ENCODE measurements around the gene COL25A1.
"Not testable (repeated sequence)": the region's sequence is repeated elsewhere in the genome, so short reads cannot be mapped to it uniquely, and the experiment has no call there.

COL25A1 gene

DNA sequence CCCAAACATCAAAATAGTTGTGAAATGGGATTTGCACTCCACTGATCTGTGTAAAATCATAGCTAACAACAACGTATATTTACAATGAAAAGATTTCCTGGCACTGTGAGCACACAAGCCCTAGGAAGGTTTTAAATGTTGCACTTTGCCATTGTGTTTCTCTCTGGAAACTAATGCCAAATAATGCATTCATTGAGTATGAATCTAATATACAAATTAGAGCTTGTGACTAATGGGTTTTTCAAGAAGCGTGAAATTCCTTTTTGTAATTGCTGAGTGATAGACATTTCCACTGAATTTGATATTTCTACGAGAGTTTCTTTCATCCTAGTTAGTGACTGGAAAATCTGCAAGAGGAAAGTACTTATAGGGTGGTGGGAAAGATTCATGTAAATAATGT is 135.9 kb downstream of the COL25A1 start:
- no peak for DNase-seq

DNA sequence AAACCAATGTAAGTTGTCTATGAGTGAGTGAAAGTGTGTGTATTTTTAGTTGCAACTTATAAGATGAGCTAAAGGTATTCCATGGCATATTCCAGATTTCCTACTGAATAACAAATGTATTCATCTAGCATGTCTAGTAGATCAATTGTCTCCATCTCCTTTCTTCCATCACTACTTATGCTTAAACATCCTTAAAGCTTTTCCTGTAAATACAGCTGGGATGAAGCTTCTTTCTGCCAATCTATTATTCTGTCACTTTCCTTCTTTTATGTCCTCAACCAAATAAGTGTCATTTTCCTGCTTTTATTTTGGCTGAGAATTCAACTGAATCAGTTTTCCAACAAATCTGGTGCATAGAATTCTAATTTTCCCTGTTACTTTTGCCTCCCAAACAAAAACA is 136.3 kb downstream of the COL25A1 start:
- no peak for DNase-seq

DNA sequence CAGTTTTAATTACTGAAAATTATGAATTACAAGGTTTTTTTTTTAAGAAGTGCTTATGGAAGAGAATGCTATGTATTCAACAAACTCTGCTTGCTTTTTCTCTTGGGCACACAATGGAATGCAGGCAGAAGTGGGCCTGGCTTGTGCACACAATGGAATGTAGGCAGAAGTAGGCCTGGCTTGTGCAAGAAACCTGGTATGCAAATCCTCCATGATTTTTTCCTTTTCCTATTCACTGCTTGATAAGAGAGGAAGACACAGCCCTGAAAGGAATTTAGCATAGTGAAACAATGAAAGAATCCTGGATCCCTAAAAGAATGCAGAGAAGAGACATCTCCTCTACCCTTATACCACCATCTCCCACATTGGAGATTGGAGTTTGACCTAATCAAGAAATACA is 138.4 kb downstream of the COL25A1 start:
- DNase-seq = peak; percentile 78

DNA sequence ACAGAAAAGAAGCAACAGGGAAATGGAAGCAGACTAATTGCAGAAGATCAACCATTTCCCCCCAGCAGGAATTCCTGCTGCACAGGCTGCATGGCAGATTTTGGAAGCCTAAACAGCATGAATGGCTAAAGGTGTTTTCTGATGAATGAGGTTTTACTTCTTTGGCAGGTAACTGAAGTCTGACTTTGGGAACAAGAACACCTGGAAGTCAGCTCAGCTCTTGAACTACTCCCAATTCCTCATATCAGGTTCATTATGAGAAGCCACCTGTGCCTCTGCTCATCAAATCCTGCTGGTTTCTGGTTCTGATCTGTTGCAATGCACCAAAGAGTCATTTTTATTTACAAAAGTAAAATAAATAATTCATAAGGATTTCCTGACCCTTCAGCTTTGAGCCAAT is 139.0 kb downstream of the COL25A1 start:
- DNase-seq = no peak

DNA sequence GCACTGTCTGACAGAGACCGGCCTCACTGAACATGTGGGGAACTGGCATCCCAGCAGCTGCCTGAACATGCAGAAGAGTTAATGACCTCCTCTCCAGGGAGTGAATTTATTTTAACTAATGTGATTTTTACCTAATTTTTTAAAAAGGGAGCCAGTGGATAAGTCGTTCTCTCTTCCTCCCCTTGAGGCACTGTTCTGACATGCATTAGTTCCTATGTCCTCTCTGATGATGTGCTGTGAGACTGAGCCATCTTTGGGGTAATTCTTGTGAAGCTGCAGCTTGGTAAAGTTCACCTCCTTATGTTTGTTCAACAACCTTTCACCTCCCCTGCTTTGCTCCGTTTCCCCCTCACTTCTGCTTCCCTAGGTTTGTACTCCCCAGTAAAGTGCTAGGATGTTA is 139.7 kb downstream of the COL25A1 start:
- DNase-seq = no peak

DNA sequence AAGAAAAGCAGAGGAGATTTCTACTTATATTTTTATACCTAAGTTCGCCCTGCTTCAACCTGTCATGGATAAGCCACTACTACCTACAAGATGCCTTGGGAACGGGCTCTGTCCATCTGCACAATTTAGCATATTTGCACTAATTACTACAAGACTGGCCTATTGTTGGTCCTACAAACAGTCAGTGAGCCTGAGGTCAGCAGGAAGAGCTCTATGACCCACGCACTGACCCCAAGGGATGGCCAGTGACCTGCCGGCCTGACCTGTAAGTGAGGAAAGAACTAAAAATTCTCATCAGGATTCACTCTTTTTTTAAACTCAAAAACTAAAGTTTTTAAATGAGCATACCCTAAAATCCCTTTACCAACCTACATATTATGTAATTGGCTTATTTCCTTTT is 142.0 kb downstream of the COL25A1 start:
- DNase-seq = no peak

DNA sequence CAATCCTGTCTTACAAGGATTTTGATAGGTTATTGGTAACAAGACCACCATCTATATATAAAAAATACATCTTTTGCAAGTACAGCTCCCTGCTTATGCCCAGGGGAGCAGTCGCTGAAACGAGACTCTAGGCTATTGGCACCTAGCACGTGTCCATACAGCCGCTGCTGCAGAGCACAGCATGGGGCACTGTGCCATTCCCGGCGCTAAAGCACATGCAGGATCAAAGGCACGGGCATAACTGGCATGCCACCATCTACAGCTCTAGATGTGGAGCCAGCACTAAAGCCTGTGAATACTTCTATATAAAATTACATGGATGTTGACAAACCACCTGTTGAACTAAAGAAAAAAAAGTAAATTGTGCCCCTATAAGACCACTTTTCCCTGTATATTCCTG is 144.8 kb downstream of the COL25A1 start:
- DNase-seq = no peak

DNA sequence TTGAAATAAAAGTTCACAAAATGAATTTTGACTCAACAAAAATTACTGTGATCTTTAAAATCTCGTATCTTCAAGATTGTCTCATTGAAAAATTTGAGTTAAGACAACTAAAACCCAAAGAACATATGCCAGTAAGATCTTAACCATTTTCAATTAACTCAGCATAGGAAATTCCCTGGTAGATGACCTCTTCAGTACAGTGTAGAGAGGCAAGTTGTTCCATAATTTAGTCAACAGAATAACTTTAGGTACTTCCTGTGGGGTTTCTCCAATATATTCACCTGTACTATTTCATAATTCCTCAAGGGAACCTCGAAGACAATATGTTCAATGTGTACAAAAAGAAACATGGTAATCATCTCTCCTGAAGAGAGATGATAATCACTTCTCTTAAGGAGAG is 145.3 kb downstream of the COL25A1 start:
- no peak for DNase-seq

DNA sequence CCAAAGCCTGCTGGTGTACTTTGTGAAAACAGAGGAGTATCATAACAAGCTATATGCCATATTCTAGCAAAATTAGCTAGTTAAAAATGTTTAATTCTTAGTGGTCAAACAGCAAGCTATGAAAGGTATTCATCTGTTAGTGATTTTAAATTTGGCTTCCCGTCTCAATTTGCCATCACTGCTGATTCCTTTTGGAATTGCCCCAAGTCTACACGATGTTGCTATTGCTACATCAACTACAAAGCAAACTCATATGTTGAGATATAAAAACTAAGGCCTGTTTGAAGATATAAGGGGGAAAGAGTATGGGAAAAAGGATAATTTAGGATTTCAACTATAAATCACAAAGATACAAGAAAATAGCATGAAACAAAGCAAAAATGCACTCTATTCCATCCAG is 146.1 kb downstream of the COL25A1 start:
- no peak for DNase-seq

DNA sequence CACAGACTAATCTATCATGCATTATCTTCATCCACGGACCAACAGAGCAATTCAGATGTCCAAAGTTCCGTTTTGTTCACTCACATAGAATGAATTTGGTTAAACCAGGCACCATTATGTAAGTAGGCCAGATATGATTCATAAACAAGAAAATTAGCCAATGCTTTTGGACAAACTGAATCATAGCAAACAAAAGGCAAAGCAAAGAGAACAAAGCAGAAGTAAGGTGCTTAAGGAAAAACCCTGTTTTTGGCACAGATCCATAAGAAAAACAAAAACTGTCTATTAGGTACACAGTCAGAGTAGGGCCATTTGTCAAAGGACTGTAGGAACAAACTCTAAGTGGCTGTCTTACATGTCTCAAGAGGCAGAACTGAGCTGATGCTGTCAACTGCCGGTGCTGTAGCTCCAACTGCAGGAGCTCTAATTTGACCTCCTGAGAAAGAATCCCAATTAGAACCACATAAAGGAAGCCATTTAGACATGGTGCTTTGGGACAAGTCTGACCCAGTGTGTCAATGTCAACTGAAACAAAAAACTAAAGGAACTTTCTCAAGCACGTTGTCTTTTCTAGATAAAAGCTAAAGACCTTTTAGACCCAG is 146.7 kb downstream of the COL25A1 start:
- DNase-seq = no peak

DNA sequence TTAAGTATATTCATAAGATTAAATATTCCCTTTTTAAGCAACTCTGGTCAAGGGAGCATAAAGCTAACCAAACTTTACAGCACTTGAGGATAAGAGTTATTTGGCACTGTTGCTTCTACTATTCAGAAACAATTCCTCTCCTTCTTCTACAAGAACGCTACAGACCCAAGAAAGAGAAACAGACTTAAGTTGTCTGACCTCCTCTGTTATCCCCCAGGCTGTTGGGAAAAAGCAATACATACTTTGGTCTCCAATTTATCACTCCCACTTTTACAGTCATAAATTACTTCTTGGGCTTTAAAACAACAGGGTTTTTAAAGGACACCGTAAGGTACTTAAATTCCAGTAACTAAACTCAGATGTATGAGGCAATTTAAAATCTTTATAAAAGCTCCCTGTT is 147.4 kb downstream of the COL25A1 start:
- DNase-seq = no peak

DNA sequence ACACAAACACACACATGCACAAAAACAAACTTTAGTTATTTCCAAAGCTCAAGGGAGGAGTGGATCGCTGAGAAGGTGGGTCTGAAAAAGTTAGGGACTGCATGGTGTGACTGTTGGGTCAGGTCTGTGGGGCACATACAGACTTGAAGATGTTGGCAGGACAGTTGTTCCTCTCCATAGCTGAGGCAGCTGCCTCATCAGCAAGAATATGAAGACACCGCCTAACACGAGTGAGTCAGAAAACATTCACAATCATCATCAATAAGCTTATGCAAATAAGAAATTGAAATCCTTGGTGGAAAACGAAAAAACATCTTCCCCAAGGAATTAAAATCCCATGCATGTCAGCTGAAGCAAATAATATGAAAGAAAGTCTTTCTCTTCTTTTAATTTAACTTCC is 148.0 kb downstream of the COL25A1 start:
- DNase-seq = no peak

DNA sequence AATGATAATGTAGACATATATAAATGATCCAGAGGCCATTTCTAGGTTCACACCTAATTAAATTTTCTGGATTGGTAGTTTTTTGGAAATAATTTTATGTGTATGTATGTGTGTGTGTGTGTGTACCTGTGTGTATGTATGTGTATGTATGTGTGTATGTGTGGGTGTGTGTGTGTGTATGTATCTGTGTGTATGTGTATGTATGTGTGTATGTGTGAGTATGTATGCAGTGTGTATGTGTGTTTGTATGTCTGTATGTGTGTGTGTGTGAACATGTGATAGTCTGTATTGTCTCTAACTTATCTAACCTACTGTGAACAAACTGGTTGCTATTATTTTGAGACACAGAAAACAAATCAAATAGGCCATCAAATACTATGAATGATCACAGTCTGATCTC is 152.6 kb downstream of the COL25A1 start:
- no peak for DNase-seq

DNA sequence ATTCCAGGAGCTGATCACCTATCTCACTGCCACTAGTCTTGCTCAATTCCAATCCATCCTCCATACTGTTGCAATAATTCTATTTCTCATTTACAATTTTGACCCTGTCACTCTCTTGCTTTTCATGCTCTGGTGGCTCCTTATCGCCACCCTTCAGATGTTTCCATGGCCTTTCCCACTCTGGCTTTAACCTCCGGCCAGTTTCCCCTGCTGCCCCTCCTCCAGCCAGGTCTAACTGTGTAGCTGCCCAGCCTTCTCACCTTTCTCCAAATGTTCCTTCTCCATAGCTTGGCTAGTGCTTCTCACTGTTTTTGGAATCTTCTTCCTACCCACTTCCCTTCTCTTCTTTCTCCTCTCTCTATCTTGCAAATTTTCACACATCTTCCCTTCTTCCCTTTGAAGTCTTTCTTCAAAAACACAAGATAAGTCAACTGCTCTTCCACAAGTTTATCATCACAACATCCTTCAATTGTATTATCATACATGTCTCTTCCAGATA is 153.8 kb downstream of the COL25A1 start:
- DNase-seq = no peak

DNA sequence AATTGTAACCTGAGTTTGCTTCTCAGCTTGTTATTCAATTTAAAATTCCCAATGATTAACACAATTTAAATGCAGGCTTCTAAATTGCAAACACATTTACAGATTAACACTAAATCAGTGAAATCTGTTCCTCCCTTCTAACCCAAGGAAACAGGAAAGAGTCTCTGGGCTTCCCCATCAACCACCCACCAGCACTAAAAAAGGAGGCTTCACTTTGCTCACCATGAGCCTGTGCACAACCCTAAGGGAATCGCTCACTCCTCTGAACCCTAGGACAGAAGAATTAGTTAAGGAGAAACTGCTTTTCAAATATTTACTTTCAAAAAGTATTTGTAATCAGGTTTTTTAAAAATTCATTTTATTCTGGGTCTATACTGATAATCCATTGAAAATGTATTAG is 155.3 kb downstream of the COL25A1 start:
- DNase-seq = no peak

DNA sequence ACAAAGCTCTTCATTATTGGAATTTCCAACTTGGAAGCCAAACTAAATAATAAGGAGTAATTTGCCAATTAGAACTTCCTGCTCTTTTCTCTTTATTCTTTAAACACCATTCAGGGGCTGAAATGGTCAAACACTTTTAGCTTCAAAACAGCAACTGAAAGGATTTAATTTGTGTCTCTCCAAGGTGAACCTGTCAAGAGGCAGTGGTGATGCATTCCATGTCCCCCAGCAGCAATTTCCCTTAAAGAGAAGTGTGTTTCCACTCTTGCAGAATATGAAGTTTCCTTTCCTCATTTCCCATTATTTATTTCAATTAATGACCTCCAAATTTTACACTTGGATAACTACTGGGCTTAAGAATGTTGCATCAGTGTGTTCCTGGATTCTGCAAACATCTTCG is 156.0 kb downstream of the COL25A1 start:
- DNase-seq = no peak

DNA sequence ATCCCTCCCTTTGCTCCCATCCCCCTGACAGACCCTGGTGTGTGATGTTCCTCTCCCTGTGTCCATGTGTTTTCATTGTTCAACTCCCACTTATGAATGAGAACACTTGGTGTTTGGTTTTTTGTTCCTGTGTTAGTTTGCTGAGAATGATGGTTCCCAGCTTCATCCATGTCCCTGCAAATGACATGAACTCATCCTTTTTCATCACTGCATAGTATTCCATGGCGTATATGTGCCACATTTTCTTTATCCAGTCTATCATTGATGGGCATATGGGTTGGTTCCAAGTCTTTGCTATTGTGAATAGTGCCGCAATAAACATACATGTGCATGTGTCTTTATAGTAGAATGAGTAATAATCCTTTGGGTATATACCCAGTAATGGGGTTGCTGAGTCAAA is 164.3 kb downstream of the COL25A1 start:
- not testable (repeated sequence) for DNase-seq

DNA sequence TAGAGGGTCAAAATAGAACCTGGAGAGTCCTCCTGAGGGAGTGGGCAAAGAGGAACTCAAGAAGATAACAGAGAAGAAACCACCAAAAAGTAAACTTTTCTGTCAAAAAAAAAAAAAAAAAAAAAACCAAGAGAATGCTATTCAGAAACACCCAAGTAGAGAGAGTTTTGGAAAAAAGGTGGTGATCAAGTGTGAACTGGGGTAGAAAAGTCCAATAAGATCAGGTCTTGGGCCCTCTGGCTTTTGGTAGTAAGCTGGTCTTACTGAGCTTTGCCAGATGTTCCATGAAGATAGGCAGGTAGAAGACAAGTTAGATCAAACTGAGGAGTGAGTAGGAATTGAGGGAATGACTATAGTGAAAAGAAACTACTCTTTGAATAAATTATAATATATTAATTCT is 167.5 kb downstream of the COL25A1 start:
- no peak for DNase-seq

DNA sequence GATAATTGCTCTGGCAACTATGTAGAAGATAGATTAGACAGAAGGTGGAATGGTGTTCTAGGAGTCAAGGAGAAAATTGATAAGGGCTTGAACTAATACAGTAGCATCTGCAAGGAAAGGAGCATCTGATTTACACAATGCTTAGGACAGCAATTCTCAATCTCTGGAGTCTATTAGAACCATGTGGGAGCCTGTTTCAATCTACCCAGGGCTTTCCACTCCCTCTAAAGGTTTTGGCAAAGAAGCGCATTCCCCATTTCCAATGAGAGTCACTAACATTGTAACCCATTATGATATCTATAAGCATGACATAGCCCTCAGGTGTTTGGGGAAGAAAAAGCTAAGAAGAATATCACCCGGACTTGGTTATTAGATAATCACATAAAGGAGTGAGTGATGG is 168.2 kb downstream of the COL25A1 start:
- no peak for DNase-seq

DNA sequence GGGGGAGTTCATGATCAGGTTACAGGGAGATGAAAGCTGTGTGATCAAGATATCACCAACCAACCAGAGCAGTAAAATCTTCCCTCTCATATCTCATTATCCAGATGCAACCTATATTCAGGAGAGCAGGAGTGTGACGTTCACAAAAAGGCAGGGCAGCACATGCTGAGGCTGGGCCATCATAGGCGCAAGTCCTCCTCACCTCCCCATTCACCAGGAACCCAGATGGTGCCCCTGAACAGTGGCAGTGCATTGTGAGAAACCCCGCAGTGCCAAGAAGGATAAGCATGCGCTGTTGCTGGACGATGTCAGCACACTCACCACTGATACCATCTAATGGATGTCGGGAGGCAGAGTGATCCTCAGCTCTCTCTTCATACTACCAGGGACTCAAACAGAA is 170.9 kb downstream of the COL25A1 start:
- no peak for DNase-seq

DNA sequence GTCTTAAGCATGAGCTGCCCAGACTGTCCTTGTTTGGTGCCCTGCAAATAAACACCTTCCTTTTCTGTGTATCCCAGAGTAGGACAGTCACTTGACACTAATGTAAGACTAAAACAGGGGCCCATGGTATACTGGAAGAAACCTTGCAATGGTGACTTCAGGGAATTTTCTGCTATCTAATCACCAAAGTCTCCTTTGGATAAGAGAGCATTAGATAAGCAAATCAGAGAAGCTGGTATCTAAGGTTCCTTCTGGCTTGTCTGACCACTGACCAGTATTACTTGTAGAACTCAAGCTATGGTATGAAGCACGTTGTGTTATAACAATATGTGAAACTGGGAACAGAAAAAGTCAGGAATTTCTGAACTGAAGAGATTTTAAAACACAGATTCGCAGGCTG is 173.9 kb downstream of the COL25A1 start:
- no peak for DNase-seq

DNA sequence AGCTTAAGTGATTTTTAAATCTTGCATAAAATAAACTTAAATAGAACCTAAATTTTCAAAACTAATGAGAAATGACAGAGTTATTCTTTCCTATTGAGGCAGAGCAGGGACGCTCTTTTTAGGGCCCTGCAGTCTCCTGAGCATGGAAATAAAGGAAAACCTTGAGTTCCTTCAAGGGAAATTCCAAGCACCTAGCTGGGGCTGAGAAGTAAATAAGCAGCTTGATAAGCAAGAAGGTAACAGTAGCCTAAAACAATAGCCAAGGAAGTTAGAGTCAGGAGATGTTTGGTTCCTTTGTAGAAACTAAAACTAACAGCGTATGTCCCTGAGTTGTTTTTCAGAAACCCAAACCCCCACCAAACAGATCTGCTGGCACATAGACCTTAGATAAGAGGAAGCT is 174.6 kb downstream of the COL25A1 start:
- no peak for DNase-seq

DNA sequence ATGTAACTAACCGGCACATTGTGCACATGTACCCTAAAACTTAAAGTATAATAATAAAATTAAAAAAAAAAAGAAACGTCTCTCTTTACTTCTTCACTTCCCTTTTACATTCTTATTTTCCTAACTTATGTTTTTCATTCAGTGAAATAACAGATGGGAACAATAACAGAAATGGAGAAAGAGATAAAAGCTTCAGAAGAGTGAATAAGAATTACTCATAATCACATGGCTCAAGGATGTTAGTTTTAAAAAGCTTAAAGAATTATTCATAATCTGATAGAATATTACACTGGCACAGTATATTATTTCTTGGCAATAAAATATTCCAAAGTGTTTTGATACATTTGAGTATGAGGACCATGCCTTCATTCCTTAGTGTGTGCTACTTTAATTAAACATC is 175.6 kb downstream of the COL25A1 start:
- DNase-seq = peak; percentile 56

DNA sequence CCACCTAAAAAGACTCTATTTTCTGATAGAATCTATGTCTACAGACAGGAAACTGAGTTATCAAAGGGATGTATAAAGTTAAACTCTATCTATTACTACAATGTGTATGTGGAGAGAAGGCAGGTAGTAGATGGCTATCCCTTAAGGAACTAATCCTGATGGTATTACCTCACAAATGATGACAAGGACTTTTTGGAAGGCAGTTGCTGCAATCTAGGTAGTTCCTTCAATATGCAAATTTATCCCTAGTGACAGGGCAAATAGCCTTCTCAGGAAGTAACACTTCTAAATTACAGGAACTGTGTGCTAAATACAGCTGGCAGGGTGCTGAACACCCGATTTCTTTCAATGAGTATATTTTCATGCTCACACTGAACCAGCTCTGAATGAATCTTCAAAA is 177.4 kb downstream of the COL25A1 start:
- no peak for DNase-seq

DNA sequence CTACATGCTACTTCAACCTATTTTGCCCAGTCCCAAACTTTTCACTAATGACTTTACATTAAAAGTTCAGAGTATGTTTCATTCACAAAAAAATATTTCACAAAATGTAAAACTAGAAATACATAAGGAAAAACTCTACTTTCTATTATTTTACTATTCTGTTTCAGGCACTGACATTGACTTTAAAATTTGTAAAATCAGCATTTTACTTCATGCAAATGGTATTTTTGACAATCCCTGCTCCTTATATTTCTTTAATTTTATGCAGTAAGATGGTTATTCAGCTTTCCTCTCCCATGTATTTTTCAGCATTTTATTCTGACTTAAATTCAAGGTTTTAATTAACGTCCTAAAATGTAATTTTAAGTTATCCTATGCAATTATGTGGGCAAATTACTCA is 178.5 kb downstream of the COL25A1 start:
- DNase-seq = no peak

Measured in fibroblast of skin of back (primary cell).